Raji (cell line): ENCODE results near the gene CD55.

Experiments used
- POLR2A ChIP-seq: IDR thresholded peaks from 2 replicates; pipeline ENCODE4 v1.6.1; 2011; ENCODE audit warnings: low read depth, low read length, control low read depth; ENCODE audit not compliant: insufficient read depth

The CD55 gene

GRCh38 chr1:207321079-207321789 lies at the start of gene CD55:
Gene CD55 (plus strand): TSS chr1:207321678. CDS start chr1:207321766, 88 bp downstream.
- peak; percentile 89 for TF ChIP-seq POLR2A

- no peak for TF ChIP-seq POLR2A
These were observed 46.6 kb upstream of the CD55 start for GRCh38 chr1:207274882-207275281.

- TF ChIP-seq POLR2A: no peak
These were observed 45.0 kb upstream of the CD55 start for GRCh38 chr1:207276465-207276864.

- no peak for TF ChIP-seq POLR2A
These were observed 44.2 kb upstream of the CD55 start for GRCh38 chr1:207277241-207277640.

- TF ChIP-seq POLR2A: no peak
These were observed 41.8 kb upstream of the CD55 start for GRCh38 chr1:207279652-207280051.

- no peak for TF ChIP-seq POLR2A
These were observed 40.8 kb upstream of the CD55 start for GRCh38 chr1:207280706-207281105.

- no peak for TF ChIP-seq POLR2A
These were observed 39.4 kb upstream of the CD55 start for GRCh38 chr1:207282058-207282457.

GRCh38 chr1:207282496-207283380 lies 38.7 kb upstream of the CD55 start:
- no peak for TF ChIP-seq POLR2A

GRCh38 chr1:207283421-207283820 lies 38.1 kb upstream of the CD55 start:
- TF ChIP-seq POLR2A: no peak

GRCh38 chr1:207284209-207284897 lies 37.1 kb upstream of the CD55 start:
- no peak for TF ChIP-seq POLR2A

- TF ChIP-seq POLR2A: no peak
These were observed 34.6 kb upstream of the CD55 start for GRCh38 chr1:207286786-207287468.

GRCh38 chr1:207288315-207288714 lies 33.2 kb upstream of the CD55 start:
- no peak for TF ChIP-seq POLR2A

GRCh38 chr1:207289756-207290155 lies 31.7 kb upstream of the CD55 start:
- no peak for TF ChIP-seq POLR2A

- TF ChIP-seq POLR2A: no peak
These were observed 29.8 kb upstream of the CD55 start for GRCh38 chr1:207291723-207292122.

GRCh38 chr1:207298186-207298585 lies 23.3 kb upstream of the CD55 start:
- TF ChIP-seq POLR2A: no peak

GRCh38 chr1:207298636-207299398 lies 22.7 kb upstream of the CD55 start:
- TF ChIP-seq POLR2A: no peak
